GM19099 (cell line): ENCODE data around the gene GPNMB.

Experiments used
- POLR2A ChIP-seq: IDR thresholded peaks from 3 replicates; pipeline ENCODE4 v1.6.1; 2011; ENCODE audit warnings: low read depth; ENCODE audit not compliant: insufficient read length; ENCODE audit errors: extremely low read depth

The GPNMB gene

DNA sequence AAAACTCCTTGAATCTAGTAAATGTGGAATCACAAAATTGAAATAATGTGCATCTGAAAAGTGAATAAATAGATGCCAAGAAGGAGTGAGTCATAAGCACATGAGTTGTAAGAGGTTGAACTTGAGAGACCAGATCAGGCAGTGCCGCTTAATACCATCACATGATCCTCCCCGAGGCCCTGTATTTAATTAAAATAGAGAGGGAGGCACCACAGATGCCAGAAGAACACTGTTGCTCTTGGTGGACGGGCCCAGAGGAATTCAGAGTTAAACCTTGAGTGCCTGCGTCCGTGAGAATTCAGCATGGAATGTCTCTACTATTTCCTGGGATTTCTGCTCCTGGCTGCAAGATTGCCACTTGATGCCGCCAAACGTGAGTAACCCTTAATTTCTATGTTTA is at the start of gene GPNMB:
TSS of gene GPNMB (plus strand) at position 221 of the 400 bp plus-strand sequence. CDS start at position 304, 83 bp downstream.
- no peak for TF ChIP-seq POLR2A

DNA sequence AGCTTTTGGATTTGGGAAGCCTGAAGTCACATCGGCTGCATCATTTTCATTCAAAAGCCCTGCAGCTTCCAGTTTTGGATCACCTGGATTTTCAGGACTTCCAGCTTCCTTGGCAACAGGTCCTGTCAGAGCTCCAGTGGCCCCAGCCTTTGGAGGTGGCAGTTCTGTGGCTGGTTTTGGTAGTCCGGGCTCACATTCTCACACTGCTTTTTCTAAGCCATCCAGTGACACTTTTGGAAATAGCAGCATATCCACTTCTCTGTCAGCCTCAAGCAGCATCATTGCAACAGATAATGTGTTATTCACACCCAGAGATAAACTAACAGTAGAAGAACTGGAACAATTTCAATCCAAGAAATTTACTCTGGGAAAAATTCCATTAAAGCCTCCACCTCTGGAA is 46.2 kb upstream of the GPNMB start:
- TF ChIP-seq POLR2A: no peak

DNA sequence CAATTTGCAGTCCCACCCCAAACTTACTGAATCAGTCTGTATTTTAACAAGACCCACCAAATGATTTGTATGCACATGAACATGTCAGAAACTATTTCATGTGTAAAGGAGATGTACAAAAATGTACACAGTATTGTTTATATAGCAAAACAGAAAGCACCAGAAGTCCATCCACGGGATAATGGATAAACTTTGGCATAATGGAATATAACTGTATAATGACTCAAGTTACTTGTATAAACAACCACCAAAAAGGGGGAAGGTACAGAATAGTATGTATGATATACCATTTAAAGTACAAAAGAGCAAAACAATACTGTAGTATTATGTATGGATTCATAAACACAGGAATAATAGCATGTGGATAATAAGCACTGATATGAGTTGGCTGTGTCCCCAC is 42.3 kb upstream of the GPNMB start:
- no peak for TF ChIP-seq POLR2A

DNA sequence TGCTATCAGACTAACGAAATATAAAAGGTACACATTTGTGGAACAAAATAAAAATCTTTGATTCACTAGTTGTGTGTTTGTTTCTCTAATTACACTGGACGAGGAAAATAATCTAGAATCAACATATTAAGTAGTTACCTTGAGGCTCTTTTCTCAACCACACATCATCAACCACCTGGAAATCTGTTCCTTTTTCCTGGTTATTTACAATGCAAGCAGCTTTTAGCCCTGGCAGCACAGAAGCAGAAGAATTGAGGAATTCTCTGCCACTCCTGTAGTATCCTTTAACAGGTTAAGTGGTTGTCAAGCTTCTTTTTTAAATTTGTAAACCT is 41.0 kb upstream of the GPNMB start:
- TF ChIP-seq POLR2A: no peak

DNA sequence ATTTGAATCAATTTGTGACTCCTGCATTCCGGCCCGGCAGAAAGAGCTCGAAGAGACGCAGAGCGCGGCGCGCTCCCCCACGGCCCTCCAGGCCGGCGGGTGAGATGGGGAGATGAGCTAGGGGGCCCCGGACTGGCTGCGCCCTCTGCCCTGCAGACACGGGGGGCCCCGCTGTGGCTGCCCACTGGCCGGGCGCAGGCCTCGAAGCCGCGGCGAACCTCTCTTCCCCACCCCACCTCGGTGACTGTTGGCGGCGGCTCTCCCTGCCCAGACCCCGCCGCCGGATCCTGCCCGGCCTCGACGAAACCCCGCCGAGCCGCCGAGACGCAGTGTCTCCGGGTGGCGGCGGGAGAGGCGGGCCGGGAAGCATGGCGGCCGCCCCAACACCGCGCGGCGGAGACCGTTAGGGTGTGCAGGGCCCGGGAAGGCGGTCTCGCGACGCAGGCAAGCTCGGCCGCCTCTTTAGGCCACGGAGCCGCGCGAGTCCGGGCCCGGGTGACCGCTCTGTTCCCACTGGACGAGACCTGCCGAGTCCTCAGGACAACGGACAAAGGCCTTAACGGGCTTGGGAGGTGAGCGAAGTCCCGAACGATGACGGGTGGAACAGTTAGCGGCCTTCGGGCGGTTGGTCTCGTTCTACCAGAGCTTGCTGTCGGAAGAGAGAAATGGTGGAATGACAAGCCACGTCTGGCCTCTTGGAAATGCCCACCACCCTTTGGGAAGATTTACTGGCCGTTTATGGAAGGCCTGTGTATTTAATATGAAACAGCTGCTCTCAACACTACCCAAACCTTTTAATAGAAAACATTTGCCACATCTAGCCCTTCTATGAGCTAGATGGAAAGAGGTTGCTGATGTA is 40.4 kb upstream of the GPNMB start:
- TF ChIP-seq POLR2A: no peak

DNA sequence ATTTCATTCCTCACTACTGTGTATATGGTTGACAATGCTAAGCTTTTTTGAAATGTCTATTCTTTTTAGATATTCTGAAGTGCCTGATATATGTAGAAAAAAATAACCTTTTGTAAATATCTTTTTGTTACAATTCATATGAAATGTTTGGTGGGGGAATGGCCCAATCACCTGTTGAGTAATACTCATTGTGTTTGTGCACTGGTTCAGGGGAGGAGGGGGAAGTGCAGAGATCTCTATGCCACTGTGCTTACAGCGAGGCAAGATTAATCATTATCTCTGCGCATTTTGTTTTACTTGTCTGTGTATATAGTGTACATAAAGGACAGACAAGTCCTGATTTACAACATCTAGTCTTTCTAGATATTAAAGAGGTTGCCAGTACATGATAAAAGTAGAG is 39.6 kb upstream of the GPNMB start:
- TF ChIP-seq POLR2A: no peak

DNA sequence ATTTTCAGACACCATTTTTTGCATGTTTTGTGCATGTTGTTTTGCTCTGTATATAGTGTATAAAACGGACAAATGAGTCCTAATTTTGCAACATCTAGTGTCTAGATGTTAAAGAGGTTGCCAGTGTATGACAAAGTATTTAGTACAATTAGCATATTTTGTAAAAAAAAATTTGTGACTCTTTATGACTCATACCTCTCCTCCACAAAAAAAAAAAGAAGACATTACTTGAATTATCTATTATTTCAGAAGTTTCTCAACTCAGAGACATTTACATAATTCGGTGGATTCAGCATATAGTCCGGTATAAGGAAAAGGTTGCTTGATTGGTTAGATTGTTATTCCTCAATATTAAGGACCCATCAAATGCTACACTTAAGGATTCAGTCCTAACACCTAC is 38.7 kb upstream of the GPNMB start:
- TF ChIP-seq POLR2A: no peak

DNA sequence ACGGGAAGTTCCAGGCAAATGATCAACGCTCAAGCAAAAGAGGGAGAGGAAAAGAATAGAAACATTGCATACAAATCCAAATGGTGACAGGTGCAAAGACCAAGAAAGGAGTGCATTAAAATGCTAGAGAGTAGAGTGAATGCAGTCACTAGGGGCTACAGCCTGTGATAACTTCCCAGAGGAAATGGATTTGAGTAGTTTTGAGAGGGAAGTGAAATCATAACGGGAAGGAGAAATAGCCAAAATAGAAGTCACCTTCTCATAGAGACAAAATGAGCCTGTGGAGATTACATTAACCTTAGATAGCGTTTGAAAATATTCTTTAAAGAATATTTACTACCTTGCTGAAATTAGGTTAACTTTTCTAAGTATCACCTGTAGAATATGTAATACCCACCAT is 38.3 kb upstream of the GPNMB start:
- TF ChIP-seq POLR2A: no peak

DNA sequence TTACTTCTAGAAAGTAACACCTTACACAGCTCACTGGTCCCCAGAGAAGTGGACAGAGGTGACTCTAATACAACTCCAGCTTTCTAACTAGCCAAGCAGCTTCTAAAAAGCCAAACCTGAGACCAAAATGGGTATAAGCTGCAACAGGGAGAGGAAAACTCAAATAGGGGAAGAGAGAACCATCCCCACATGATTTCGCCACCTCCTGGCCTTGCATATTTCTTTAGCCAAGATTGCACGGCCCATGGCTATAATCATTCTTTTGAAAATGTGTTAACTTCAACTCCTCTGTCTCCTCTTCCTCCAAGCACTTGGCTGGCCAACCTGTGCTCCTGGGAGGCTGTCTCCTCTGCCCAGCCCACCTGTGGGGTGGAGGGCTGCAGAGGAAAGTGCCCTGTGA is 36.1 kb upstream of the GPNMB start:
- no peak for TF ChIP-seq POLR2A

DNA sequence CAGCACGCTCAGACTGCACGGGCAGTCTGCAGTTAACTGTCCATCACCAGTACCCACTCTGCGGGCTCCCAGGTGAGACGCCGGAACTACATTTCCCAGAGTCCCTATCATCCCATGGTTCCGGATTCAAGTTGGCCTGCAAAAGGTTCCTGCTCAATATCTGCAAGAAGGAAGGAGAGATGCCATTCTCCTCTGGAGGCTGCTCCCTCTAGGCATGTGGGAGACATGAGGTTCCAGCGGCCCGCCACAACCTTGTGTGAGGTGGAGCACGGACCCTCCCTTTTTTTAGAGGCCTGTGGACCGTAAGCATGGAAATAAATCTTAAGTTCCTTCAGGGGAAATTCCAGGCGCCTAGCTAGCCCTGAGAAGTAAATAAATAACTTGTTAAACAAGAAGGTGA is 35.0 kb upstream of the GPNMB start:
- no peak for TF ChIP-seq POLR2A

DNA sequence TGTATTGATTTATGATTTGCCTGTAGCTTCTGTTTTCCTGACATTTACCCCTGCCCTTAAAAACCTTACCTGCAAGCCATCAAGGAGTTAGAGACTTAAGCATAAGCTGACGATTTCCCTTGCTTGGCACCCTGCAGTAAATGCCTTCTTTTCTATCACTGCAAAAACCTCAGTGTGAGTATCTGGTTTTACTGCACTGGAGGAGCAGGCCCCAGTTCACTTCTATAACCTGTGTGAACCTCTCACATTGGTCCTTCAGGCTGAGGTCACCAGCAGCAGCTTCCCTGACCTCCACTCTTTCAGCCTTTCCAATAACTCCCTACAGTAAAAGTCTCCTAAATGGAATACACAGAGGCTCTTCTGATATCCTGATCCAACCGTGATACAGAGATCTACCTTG is 34.2 kb upstream of the GPNMB start:
- TF ChIP-seq POLR2A: no peak

DNA sequence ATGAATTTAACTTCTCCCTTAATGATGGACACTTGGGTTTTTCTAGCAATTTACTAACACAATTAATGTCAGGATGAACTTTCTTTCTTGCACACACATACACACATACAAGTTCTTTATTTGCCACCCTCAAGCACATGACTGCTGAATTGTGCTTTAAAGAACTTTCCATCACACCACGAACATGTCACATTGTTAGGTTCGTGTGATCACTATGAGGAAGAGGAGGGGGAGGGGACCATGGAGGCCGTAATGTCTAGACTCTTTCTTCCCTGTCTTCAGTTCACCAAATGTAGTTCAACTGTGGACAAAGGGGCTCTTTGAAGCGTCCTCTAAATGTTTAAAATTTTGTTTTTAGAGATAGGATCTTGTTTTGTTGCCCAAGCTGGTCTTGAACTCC is 33.7 kb upstream of the GPNMB start:
- no peak for TF ChIP-seq POLR2A

DNA sequence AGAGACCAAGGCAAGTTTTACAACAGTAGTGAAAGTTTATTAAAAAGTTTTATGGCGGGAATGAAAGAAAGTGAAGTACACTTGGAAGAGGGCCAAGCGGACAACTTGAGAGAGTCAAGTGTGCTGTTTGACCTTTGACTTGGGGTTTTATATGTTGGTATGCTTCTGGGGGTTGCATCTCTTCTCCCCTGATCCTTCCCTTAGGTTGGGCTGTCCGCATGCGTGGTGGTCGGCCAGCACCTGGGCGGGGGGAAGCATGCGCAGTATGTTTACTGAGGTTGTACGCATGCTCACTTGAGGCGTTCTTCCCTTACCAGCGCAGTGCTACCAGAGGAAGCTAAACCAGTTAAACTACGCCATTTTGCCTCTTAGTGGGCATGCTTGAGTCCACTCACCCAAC is 32.8 kb upstream of the GPNMB start:
- TF ChIP-seq POLR2A: no peak

DNA sequence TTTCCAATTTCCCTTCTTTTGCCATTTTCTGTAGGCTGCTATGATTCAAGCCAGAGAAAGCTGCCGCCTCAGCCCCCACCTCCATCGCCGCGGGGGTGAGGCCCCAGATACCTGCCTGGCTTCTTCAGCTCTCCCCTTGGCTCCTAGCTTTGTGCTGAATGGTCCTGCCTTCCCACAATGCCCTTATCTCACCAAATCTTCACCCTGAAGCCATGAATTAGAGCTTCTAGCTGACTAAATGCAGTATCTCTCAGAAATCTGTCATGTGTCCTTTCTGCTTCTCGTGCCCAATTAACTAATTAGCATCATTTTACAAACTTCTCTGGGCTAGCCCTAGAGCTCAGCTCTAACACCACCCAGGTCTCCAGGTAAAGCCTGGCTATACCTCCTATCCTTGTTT is 32.2 kb upstream of the GPNMB start:
- TF ChIP-seq POLR2A: no peak

DNA sequence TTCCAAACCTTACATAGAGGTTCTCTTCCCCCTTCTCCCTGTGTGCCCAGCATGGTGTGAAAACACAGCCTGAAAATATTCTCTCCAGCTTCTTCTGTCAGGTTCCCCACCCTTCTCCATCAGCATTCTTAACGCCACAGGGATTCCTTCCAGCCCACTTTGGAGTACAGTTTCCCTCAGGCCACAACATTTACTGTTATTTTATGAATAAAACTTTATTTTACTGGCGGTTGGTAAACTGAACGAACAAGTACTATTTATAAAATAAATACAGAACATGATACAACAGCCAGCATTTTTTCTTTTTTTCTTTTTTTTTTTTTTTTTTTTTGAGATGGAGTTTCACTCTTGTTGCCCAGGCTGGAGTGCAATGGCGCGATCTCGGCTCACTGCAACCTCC is 31.6 kb upstream of the GPNMB start:
- TF ChIP-seq POLR2A: no peak

DNA sequence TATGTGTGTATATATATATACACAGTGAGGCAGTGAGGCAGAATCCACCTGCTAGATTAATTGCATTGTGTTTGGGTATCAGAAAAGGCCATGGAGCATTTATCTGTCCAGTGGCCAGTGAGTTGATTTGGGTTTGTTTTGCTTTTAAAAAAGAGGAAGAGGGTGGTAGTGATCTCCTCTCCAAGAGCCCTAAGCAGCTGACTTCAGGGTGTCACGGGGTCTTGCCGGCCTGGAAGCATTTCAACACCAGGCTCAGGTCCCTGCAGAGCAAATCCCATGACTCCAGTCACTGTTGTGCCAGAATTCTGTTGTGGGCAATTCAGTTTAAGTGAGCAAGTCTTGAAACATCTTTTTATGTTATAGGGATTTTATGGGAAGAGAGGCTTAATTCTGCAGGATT is 30.6 kb upstream of the GPNMB start:
- TF ChIP-seq POLR2A: no peak

DNA sequence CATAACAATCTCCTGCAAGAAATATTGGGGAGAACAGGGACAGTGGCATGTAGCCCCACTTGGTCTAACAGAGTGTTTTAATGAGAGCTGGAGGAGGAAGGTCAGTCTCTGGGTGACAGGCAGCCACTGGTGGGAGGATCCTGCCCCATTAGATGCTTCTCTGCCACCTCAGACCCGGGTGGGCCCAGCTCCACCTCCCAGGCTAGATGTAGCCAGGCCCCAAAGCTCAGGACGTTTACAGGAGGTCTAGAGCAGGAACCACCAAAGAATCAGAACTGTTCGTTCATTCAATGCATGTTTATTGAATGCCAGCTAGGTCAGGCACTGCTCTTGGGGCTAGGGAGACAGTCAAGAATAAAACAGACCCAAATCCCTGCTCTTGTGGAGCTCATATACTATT is 28.4 kb upstream of the GPNMB start:
- no peak for TF ChIP-seq POLR2A
